Activated CD4-positive, CD25-positive, alpha-beta regulatory T cell (primary cell): ENCODE results near the gene BCL11B.

Experiments
- DNase-seq, 4 experiments: peaks; one replicate each; lab custom pipeline; 2025; lab: John Stamatoyannopoulos, UW

BCL11B gene

GRCh38 chr14:99159341-99160340, 112.4 kb downstream of the BCL11B start:
- no peak for DNase-seq

GRCh38 chr14:99158646-99159165, 113.3 kb downstream of the BCL11B start:
- no peak for DNase-seq

DNA sequence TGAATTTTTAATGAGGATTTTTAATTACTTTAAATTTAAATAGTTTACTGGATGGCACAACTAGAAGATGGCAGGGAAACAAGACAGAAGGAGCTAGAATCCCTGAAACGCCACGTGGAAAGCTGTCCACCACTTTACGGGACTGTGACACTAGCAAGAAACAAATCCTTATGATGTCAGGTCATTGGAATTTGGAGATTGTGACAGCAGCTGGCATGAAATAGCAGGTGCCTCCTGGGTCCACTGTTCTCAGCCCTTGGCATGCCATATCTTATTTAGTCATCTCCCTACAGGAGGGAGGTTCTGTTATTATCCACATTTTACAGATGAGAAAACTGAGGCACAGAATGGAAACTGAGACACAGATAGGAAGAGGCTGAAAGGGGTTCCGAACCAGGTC, 113.8 kb downstream of the BCL11B start:
- no peak for DNase-seq

- DNase-seq, result no peak
These were observed 114.3 kb downstream of the BCL11B start for GRCh38 chr14:99157676-99158075.

DNA sequence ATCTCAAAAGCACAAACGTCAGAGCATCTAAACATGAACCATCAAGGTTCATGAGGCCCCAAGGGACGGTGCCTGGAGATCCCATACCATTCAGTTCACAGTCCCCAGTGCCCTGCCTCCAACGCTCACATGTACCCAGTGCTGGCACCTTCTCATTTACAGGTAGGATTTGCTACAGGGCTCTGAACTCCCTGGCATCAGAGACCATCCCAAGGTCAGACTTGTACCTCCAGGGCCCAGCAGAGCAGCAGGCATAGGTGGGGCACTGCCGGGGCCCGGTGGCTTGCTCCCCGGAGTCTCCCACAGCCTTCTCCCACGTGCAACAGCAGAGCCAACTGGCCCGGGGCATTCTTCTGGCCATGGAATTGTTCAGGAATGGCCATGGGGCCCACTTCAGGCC, 114.8 kb downstream of the BCL11B start:
- DNase-seq, result no peak

DNA sequence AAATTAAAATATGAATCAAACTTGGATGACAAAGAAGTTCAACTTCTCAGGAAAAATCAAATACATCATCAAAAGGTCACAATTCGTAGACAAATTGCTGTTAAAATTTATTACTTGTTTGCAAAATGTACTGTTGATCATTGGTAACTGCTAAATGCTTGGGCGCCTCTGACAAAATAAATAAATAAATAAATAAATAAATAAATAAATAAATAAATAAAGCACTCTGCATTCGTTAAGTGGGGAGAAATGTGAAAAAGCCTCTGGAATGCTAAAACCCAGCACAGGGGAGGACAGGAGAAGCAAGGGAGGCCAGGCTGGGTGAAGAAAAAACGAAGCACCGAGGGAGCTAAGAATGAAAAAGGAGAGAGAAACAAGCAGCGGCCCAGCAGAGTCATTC, 115.2 kb downstream of the BCL11B start:
- DNase-seq, result no peak

- no peak for DNase-seq
These were observed 115.9 kb downstream of the BCL11B start for GRCh38 chr14:99156090-99156425.

- DNase-seq, result no peak
These were observed 116.6 kb downstream of the BCL11B start for GRCh38 chr14:99155173-99156089.

GRCh38 chr14:99150236-99150635, 121.8 kb downstream of the BCL11B start:
- no peak for DNase-seq

GRCh38 chr14:99148861-99149610, 123.0 kb downstream of the BCL11B start:
- no peak for DNase-seq

- DNase-seq, result no peak
These were observed 123.9 kb downstream of the BCL11B start for GRCh38 chr14:99148131-99148530.

GRCh38 chr14:99147366-99147740, 124.6 kb downstream of the BCL11B start:
- DNase-seq, result no peak

GRCh38 chr14:99146616-99147365, 125.2 kb downstream of the BCL11B start:
- DNase-seq, result no peak

DNA sequence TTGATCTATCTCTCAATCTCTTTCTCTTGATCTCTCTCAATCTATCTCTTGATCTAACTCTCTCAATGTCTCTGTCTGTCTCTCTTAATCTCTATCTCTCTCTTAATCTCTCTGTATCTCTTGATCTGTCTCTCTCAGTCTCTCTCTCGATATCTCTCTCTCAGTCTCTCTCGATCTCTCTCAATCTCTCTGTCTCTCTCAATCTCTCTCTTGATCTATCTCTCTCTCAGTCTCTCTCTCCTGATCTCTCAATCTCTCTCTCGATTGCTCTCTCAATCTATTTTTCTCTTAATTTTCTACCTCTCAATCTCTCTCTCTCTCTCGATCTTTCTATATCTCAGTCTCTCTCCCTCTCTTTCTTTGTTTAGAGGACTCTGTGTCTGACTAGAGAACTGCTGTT, 126.7 kb downstream of the BCL11B start:
- DNase-seq, result no peak

DNA sequence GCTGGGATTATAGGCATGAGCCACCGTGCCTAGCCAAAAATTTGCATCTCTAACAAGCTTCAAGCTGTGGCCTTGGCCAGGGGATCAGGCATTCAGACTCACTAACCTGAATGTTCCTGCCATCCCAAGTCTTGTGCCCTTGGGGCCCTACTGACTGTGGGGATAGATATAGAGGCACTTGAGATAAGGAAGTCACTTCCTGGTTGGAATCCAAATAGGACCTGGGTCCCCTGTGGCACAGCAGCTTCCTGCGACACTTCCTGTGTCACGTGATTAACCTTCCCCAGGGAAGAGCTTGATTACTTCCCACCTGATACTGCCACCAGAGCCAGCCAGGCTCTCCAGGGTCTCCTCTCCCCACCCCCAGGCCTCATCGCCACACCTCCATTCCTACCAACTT, 128.2 kb downstream of the BCL11B start:
- DNase-seq, result no peak

- no peak for DNase-seq
These were observed 128.9 kb downstream of the BCL11B start for GRCh38 chr14:99143126-99143525.

GRCh38 chr14:99141236-99141635, 130.8 kb downstream of the BCL11B start:
- DNase-seq, result no peak

DNA sequence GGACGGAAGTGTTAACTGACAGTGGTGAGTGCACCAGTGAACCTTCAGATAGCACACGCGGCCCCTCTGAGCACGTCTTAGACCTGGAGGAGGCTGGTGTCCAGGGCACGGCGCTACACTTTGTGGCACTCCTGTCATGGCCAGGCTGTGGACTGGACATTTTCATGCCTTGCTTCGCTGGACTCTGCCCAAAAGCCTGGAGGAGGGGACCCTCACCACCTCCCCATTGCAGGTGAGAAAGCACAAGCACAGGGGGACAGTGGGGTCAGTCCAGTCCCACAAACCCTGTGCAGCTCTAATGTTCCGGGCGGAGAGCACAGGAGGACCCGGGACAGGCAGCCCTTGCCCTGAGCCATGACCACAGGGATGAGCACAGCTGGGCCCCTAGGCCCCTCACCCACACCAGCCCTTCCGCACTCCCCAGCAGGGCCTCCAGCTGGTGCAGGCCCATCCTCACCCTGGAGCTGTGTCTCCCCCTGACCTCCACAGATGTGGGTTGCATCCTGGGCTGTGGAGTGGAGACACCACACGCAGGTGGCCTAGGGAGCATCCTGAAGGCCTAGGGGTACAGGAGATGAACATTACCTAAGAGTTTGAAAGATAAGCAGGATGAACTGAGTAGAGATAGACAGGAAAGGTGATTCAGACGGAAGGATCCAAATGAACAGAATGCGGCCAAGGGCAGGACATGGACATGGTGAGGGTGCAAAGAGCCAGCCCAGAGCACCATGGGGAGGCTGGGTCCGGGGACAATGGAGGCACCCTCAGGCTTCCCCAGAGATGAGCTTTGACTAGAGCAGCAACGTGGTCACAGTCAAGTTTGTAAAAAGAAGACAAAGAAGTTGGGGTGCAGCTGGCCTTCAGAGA, 132.8 kb downstream of the BCL11B start:
- no peak for DNase-seq

DNA sequence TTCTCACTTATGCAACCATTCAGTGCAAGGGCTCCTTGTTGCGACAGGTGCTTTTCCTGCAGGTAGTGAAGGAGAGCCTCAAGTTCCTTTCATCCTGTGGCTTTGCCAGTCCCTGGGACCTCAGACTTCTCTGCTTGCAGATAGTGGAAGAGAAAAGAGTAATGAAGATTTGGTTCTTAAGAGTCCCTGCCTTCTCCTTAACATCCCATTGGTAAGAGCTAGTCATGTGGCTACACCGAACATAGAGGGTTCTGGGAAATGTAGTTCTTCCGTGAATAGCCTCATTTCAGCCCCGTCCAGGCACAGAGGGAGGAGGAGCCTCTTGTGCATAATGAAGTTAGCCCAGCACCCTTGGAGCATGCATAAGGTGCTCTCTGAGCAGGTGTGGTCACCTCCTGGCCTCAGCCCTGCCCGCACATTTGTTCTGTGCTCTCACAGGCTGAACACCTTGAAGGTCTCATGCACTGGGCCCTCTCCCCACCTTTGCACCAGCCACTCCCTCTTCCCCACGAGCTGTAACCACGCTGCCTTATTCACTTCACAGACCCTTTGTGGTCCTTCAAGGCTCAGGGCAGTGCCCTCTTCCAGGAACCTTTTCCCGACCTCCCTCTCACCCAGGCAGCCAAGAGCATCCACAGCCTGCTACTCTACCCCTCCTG, 134.0 kb downstream of the BCL11B start:
- DNase-seq, result no peak
